Neural crest cell (in vitro differentiated cells): ENCODE measurements around the gene FAM3A. TPM values are rescaled to one million over a fixed set of nuclear protein-coding genes. Genes with fewer than 3 reads are reported as not detected.

Source experiments
- DNase-seq: peaks from one replicate; pipeline ENCODE4 v3.0.0; 2021; ENCODE audit warnings: low read depth, mixed read lengths, low spot score
- H3K27ac Mint-ChIP-seq: one replicate; pipeline ENCODE4 v1.8.0; 2021; ENCODE audit warnings: mild to moderate bottlenecking, mixed read lengths; ENCODE audit not compliant: unreplicated experiment
- H3K27me3 Mint-ChIP-seq: 2 replicates; pipeline ENCODE4 v1.8.0; 2021; ENCODE audit warnings: low read depth, mild to moderate bottlenecking, mixed read lengths
- H3K36me3 Mint-ChIP-seq: 2 replicates; pipeline ENCODE4 v1.8.0; 2021; ENCODE audit warnings: low read depth, mild to moderate bottlenecking, mixed read lengths
- H3K4me1 Mint-ChIP-seq: 2 replicates; pipeline ENCODE4 v1.8.0; 2021; ENCODE audit warnings: mixed read lengths
- H3K4me3 Mint-ChIP-seq: one replicate; pipeline ENCODE4 v1.8.0; 2021; ENCODE audit warnings: mild to moderate bottlenecking, mixed read lengths
- H3K9me3 Mint-ChIP-seq: 2 replicates; pipeline ENCODE4 v1.8.0; 2021; ENCODE audit warnings: mixed read lengths
- CTCF ChIP-seq: fragments of 200-600 bp; sonication (generic); conservative IDR thresholded peaks from 2 replicates; pipeline ENCODE4 v1.5.0; 2021; ENCODE audit warnings: antibody characterized with exemption, mild to moderate bottlenecking
- total RNA-seq: library from RNA; stranded (reverse); gene quantifications from 2 replicates; pipeline ENCODE4 v1.2.1, GENCODE V29; 2021

FAM3A gene
- total RNA-seq, 1 donor from 2014 or later, result 25.8 TPM

- Mint-ChIP-seq H3K27ac (peak overlapping the region; percentile 19), H3K27me3 (no peaks in the 10 kb centered on the region), H3K9me3 (no peaks in the 10 kb centered on the region), H3K4me3 (peak overlapping the region; percentile 79), H3K36me3 (peaks cover 10% of the 10 kb centered on the region), H3K4me1 (no peaks in the 10 kb centered on the region)
- DNase-seq, result no peak
- no peak for TF ChIP-seq CTCF
Measured at GRCh38 chrX:154481911-154482601, 34.0 kb downstream of the FAM3A start.

DNA sequence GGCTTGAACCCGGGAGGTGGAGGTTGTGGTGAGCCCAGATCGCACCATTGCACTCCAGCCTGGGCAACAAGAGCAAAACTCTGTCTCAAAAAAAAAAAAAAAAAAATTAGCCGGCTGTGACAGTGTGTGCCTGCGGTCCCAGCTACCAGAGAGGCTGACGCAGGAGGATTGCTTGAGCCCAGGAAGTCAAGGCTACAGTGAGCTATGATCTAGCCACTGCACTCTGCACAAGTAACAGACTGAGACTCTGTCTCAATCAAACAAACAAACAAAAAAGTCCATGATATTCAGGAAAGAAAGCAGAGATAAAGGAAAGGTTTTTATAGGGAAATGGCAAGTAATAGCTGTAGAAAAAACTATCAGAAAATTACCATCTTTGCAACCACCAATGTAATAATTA, 34.8 kb downstream of the FAM3A start:
- Mint-ChIP-seq H3K27ac (no peak overlapping the region), H3K27me3 (no peaks in the 10 kb centered on the region), H3K4me3 (peak overlapping the region; percentile 49), H3K9me3 (no peaks in the 10 kb centered on the region), H3K4me1 (no peaks in the 10 kb centered on the region), H3K36me3 (peaks cover 10% of the 10 kb centered on the region)
- no peak for DNase-seq
- no peak for TF ChIP-seq CTCF

DNA sequence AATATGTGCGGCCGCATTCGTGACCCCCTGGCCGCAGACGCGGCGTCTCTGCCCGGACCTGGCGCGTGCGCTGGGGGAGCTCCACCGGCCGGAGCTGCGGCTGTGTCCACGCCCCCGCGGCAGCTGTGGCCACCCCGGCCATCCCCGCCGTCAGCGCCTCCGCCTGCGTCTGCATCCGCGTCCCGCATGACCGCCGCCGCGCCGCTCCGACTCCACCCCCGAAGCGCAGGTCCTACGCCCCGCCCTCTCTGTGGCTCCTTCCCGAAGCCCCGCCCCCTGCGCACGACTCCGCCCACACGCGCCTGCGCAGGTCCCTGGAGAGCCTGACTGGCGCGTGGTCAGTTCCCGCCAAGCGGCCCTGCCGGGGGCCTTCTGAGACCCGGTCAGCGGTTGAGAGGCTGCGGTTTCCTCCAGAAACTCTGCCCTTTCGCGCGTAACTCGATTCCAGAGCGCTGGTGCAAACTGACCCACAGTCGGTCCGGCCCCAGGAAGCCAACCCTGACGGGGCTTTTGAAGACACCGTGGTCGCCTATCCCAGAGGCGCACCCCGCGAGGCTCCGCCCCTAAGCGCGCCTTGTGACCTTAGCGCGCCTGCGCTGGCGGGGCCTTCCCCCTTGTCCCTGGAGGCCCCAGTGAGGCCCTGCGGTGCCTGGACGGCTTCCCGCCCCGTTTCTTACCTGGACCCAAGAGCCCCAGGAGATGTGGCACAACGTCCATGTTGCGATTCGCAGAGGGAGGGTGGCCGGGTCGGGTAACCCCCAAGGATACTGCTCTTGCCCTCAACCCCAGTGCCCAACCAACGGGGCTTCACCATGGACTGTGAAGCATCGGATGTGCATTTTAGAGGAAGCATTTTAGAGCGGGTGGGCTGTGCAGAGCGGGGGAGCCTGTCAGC, 37.1 kb downstream of the FAM3A start, which contains the start of gene LAGE3:
Gene LAGE3 (minus strand): TSS at position 554 of the 895 bp plus-strand sequence. CDS start 366 bp downstream, at position 188.
- Mint-ChIP-seq H3K27ac (no peak within 1 kb of the TSS), H3K9me3 (no peaks in the 10 kb centered on the region), H3K4me3 (peak within 1 kb of the TSS; percentile 87), H3K4me1 (no peaks in the 10 kb centered on the region), H3K36me3 (peaks cover 10% of the 10 kb centered on the region), H3K27me3 (no peaks in the 10 kb centered on the region)
- no peak for TF ChIP-seq CTCF
- DNase-seq, result peak; percentile 91

DNA sequence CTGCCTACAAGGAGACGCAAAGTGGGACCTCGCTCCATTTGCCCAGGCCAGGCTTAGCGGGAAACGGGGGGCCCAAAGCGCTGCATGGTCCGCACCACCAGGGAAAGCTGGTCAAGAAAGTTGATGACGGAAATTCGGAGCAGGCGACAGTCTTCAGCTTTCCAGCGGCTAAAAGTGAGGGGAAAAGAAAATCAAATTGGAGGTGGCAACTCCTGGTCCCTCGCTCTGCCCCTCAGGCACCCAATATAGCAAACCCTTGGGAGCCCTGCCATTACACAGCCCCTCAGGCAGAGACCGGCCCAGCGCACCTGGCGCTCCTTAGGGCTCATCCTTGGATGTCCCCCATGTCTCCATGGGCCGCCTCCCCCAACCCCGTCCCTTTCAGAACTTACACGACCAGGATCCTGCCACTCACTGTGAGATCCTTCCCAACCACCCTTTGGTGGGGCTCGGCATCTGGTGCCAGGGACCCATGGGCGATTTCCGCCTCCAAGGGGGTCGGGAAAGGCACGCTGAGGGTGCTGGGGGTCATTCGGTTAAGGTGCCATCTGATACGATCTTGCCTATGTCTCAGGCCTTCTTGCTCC, 38.0 kb downstream of the FAM3A start:
- Mint-ChIP-seq H3K4me1 (no peaks in the 10 kb centered on the region), H3K27me3 (no peaks in the 10 kb centered on the region), H3K36me3 (peaks cover 9% of the 10 kb centered on the region), H3K4me3 (peak overlapping the region; percentile 87), H3K9me3 (no peaks in the 10 kb centered on the region), H3K27ac (no peak overlapping the region)
- DNase-seq, result no peak
- TF ChIP-seq CTCF, result no peak

GRCh38 chrX:154476821-154477220, 39.2 kb downstream of the FAM3A start:
- TF ChIP-seq CTCF, result no peak
- H3K36me3 Mint-ChIP-seq, result peaks cover 5% of the 10 kb centered on the region
- no peak overlapping the region for H3K4me3 Mint-ChIP-seq
- H3K27me3 Mint-ChIP-seq, result no peaks in the 10 kb centered on the region
- no peaks in the 10 kb centered on the region for H3K4me1 Mint-ChIP-seq
- no peak overlapping the region for H3K27ac Mint-ChIP-seq
- DNase-seq, result no peak
- no peaks in the 10 kb centered on the region for H3K9me3 Mint-ChIP-seq
